HG03025 (cell line): Measurements from ENCODE around the gene IER5.
A peak's percentile ranks its signal among the peaks of the same experiment; 100 is the strongest.
"Not testable (repeated sequence)": the region's sequence is repeated elsewhere in the genome, so short reads cannot be mapped to it uniquely, and the experiment has no call there.

Experiments
- ATAC-seq: cut with Tn5 transposase; IDR thresholded peaks from one replicate; pipeline ENCODE4 v1.9.1; 2021; ENCODE audit warnings: mild to moderate bottlenecking, moderate library complexity; ENCODE audit not compliant: unreplicated experiment, low FRiP score

IER5 gene

GRCh38 chr1:181113059-181113641, 24.6 kb downstream of the IER5 start:
- no peak for ATAC-seq

DNA sequence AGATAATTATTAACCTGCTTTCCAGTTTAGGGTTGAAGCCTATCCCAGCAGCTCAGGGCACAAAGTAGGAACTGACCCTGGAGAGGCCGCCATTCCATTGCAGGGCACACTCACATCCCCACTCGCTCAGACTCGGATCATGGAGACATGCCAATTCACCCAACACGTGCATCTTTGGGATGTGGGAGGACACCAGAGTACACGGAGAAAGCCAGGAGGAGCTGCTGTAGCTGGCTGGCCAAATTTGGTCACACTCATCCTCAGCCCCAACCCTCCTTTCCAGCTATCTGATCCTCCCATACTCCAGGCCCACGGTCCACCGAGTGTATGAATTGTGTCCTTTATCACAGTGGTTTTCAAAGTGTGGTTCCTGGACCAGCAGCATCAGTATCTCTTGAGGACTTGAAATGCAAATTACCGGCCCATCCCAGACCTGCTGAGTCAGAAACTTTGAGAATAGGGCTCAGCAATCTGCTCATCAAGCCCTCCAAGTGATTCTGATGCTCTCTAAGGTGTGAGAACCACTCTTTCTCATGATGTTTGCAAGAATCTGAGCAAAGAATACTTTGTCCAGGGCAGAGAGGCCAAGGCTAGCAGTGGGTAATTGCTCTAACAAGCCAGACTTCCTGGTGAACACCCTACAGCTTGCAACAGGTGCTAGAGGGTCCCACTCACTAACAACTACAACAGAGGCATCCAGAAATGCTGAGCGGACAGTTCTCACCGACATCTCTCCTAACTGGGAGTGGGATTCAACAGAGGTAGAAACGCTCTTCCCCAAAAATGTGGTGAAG, 26.3 kb downstream of the IER5 start:
- ATAC-seq, result no peak

DNA sequence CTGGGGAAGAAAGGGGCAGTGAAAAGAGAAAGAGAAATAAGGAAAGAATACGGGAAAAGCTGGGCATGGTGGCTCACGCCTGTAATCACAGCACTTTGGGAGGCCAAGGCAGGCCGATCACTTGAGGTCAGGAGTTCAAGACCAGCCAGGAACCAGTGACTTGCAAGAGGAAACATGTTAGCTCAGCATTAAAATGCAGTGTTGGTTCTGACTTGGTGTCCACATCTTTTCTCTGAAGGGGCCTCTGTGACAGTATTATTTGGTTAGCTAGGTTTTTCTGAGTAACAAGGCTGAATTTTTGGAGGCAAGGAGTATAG, 26.8 kb downstream of the IER5 start:
- ATAC-seq, result no peak

DNA sequence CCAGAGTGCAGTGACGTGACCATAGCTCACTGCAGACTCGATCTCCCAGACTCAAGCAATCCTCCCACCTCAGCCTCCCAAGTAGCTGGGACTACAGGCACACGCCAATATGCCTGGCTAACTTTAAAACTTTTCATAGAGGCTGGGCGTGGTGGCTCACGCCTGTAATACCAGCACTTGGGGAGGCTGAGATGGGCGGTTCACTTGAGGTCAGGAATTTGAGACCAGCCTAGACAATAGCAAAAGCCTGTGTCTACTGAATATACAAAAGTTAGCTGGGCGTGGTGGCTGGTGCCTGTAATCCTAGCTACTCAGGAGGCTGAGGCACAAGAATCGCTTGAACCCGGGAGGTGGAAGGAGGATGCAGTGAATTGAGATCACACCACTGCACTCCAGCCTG, 27.5 kb downstream of the IER5 start:
- ATAC-seq, result not testable (repeated sequence)

DNA sequence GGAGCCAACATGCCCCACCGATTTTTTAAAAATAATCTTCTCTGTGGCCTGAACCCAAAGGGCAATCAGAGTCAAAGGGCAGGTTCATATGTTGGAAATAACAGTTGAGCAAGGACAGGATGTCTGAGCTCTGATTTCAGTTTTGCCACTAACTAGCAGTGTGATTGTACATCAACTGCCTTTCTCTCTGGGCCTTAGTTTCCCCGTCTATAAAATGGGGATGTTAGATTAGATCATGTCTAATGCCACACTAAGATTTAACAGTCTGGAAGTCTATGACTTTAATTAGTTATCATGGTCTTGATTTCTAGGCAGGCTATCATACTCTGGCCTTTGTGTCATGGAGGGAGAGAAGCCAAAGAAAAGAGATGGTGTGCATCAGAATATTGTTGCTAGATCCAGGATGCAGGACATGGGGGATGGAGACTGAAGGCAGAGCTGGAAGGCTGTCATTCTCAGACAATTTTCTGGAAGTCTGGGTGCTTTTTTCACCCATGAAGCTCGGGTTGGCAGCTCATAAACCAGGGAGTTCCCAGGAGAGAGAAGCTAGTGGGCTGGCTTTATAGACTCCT, 28.4 kb downstream of the IER5 start:
- no peak for ATAC-seq

DNA sequence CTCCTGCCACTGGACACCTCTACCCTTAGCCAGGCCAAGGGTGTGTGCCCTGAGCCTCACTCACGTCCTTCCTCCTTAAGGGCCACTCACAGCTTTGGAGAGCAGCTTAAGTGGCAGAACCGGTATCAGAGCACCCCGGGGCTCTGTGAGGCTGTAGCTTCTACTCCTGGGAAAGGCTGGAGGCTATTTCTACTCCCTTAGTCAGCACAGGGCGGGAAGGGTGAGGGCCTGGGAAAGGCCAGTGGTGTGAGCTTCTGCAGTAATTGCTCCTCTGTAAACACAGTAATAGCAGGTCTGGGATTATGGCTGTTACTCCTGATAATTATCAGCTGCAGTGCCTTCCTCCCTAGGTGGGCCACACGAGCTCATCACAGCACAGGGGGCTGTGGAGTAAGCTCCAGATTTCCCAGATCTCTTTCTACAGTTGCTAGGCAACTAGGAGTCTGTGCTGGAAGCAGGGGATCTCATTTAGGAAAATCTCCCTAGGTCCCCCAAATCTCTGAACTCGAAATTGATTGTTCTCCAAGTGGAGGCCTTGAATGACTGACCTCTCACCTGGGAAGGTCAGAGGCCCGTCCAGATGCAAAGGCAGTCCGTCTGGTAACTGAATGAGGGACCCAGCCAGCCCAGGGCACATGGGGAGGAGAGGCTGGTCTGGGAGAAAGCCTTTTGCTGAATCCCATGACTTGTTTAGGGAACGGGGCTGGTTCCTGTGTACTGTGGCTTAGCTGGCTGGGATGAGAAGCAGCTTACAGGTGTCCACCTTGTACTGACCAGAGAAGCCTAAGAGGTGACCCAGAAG, 29.3 kb downstream of the IER5 start:
- ATAC-seq, result no peak

GRCh38 chr1:181119093-181119989, 30.8 kb downstream of the IER5 start:
- no peak for ATAC-seq

GRCh38 chr1:181120924-181121323, 32.4 kb downstream of the IER5 start:
- no peak for ATAC-seq

GRCh38 chr1:181121498-181121897, 33.0 kb downstream of the IER5 start:
- ATAC-seq, result no peak

- no peak for ATAC-seq
Measured at GRCh38 chr1:181122222-181122621, 33.7 kb downstream of the IER5 start.

DNA sequence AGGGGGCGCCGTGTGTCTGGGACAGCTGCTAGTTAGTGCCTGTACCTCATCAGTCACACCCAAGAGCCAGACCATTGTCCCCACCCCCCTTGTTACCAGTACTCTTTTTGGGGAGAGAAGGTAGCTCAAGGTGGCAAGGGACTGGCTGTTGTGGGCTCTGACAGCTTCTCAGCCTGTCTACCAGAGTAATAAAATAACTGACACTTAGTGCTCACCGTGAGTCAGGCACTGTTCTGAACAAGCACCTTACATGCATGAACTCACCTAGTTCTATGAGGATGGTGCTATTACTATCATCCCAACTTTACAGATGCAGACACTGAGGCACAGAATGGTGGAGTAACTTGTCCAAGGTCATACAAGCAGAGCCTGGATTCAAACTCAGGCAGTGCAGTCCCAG, 34.7 kb downstream of the IER5 start:
- no peak for ATAC-seq

DNA sequence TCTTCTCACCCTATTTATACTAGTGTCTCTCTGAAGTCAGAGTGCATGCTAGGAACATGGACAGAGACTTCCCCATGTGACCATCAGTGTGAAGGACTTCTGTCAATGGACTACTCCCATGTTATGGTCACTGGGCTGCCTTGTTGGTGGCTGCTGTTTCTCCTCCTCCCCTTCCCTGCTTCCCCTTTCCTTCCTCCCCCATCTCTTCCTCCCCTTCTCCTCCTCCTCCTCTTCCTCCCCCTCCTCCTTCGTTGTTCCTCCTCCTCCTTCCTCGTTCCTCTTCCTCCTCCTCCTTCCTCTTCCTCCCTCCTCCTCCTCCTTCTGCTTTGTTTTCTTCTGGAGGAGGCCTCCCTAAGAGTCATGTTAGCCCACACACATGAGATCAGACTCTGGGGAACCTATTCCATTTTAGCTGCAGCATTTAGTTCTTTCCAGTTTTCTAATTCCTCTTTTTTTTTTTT, 35.8 kb downstream of the IER5 start:
- ATAC-seq, result no peak

DNA sequence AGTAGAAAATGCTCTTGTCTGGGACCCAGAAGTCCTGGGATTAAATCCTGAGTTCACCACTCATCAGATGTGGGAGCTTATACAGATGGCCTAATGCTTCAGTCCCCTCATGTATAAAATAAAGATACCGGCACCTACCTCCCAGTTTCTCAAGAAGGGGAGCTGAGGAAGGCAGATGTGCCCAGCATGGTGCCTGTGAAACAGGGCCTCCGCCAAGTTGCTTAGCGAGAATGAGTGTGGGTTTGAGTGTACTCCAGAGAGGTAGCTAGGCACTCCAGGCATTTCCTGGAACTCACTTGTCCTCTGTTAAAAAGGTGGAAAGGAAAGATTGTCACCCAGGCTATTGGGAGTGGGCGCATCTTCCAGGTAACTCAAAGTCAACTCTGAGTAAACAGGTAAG, 37.8 kb downstream of the IER5 start:
- ATAC-seq, result no peak

DNA sequence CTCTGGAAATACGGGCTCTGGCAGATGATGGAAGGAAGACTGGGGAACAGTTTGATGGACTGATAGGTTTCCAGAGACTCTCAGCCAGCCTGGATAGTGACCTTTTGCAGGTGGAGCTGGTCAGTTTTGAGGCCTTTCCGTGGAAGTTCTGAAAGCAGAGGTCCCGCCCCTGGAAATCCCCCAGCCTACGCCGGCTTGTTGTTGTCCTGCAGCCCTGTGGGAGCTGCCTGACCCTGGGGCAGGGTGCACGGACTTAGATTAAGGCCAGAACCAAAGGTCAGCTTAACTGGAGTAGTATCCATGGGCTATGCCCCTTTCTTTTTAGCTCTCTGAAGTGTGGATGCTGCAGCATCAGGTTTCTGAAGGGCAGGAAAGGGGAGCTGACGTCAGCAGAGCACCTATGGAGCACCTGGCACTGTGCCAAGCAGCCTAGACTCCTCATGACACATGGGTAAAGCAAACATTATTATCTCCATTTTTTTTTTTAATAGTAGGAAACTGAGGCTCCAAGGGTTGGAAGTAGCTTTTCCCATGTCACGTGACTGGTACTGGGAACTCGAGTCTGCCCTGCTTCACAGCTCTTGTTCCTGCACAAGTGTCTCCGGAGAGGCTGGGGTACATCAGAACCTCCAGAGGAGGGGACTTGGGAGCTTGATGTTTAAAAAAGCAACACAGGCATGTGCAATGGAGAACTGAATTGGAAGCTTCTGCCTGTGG, 38.5 kb downstream of the IER5 start:
- ATAC-seq, result no peak

DNA sequence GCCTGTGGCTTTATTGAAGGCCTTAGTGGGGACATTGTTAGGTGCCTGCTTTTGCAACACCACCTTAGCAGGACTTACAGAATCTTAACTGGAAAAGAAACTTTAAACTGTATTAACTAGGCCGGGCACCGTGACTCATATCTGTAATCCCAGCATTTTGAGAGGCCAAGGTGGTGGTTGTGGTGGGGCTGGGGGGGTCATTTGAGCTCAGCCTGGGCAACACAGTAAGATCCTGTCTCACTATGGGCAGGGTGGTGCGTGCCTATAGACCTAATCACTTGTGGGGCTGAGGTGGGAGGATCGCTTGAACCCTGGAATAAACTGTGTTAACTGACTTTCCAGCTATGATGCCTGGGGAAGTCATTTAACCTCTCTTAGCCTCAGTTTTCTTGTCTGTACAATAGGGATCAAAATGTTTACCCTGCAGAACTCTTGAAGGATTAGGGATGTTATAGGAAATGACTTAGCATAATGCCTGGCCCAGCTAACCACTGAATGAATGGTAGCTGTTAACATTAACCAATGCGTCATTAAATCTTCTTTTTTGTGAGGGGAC, 39.5 kb downstream of the IER5 start:
- ATAC-seq, result no peak

GRCh38 chr1:181128592-181129497, 40.3 kb downstream of the IER5 start:
- ATAC-seq, result peak; percentile 33

DNA sequence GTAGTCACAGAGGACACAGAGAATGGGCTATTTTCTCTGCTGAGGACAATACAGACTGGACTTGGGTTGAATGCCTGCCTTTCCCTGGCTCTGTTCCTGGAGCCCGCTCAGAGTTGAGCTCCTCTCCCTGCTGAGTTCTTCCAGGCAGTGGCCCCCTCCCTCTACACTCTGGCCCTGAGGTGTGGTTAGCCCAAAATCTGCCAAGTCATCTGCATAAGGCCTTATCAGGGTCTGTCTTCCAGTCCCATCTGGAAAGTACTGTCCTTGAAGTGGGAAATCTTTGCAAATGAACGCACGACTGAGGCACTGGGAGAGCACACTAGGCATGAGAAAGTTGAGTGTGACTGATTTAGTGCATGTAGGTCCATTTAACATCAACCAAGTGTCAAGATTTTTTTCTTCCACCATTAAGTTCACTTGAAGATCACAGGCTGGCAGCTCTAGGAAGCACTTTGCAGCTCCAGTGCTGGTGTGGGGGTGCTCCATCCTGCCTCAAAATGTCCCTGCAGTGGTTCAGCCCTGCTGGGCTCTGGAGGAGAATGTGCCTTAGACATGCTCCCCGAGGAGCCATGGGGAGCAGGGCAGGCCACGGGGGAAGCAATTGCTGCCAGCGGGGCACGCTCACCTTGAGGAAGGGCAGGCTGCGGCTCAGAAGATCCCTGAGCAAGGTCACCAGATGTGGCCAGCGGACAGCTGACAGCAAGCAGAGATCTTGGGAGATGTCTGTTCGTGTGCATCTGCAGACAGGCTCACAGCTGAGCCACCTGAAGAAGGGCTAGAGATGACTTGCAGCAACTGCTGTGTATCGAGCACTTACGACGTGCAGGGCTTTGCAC, 41.5 kb downstream of the IER5 start:
- no peak for ATAC-seq
